ENCODE data around the gene TUBG2.

The TUBG2 gene

DNA sequence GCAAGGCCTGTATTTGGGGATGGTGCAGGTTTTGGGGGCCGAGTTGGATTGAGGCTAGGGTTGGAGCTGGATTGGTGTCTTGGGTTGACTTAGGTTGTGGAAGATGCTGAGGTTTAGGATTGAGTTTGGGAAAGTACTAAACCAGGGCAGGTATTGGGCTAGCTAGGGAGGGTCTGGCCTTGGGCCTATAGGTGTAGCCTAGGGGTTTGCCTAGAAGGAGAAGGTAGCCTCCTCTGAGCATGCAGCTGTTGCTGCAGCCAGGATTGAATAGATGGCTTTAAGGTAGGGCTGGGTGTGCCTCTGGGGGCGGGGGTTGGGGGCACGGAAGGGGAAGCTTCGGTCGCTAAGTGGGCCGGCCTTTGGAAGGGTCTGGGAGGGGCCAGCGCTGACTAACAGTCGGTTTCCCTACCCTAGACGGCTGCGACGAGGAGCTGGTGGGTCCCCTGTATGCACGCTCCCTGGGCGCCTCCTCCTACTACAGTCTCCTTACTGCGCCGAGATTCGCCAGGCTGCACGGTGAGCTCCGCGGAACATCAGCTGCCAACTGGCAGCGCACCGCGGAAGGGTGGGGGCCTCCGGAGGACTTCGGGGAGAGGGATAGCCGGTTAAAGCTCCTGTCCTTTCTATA is 24.4 kb downstream of the TUBG2 start:
- Histone ChIP-seq H3K4me2 (peak overlapping the region; percentile 79 to 99 (median 91)), H4K20me1 (peaks cover 0 to 20% (median 8%) of the 10 kb centered on the region in 11 experiments; a peak in 10 of 22 replicates), H3K9me3 (replicated peaks in 1 of 11) (no peaks in the 10 kb centered on the region), H3K9ac (peak overlapping the region in 4 of 11 experiments; percentile 27 to 63 (median 48); a peak in 4 of 22 replicates), H3K36me3 (peaks cover 0 to 11% (median under 1%) of the 10 kb centered on the region in 11 experiments; a peak in 3 of 22 replicates), H3K4me3 (peak overlapping the region in 9 of 10 experiments; percentile 45 to 70 (median 58); a peak in 10 of 20 replicates), H3K4me1 (peaks cover 39 to 51% (median 46%) of the 10 kb centered on the region in 10 experiments), H3K27ac (no peak overlapping the region), H3K27me3 (peaks cover 14 to 35% (median 32%) of the 10 kb centered on the region in 11 experiments)
- no peak for TF ChIP-seq Cebpa-rat (IDR thresholded peaks at IDR 0.05)

- Histone ChIP-seq H3K9me3 (replicated peaks in 1 of 11) (no peaks in the 10 kb centered on the region), H3K36me3 (peaks cover 0 to 17% (median 3%) of the 10 kb centered on the region in 11 experiments; a peak in 3 of 22 replicates), H3K9ac (no peak overlapping the region), H3K4me1 (peaks cover 30 to 39% (median 34%) of the 10 kb centered on the region in 10 experiments), H3K4me3 (no peak overlapping the region), H3K4me2 (no peak overlapping the region), H3K27me3 (peaks cover 14 to 35% (median 32%) of the 10 kb centered on the region in 11 experiments), H3K27ac (no peak overlapping the region), H4K20me1 (peaks cover 0 to 20% (median 8%) of the 10 kb centered on the region in 11 experiments; a peak in 10 of 22 replicates)
- no peak for TF ChIP-seq Cebpa-rat (IDR thresholded peaks at IDR 0.05)
These were observed 26.0 kb downstream of the TUBG2 start for GRCh38 chr17:42684929-42685556.

DNA sequence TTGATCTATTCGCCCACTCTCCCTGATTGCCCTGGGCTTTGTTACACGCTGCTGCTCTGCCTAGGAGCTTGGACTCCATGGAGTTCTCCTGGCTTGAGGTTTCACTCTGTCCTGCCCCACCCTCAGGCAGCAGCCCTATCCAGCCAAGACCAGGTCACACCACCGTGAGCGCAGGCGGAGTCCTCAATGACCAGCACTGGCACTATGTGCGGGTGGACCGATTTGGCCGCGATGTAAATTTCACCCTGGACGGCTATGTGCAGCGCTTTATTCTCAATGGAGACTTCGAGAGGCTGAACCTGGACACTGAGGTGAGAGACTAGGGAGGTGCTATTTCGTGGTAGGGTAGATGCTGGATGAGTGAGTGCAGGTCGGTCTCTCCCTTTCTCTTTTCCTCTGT is 26.7 kb downstream of the TUBG2 start:
- Histone ChIP-seq H3K27me3 (peaks cover 14 to 35% (median 32%) of the 10 kb centered on the region in 11 experiments), H3K9ac (no peak overlapping the region), H3K9me3 (replicated peaks in 1 of 11) (no peaks in the 10 kb centered on the region), H3K36me3 (peaks cover 0 to 25% (median 3%) of the 10 kb centered on the region in 11 experiments; a peak in 3 of 22 replicates), H3K27ac (no peak overlapping the region), H4K20me1 (peaks cover 0 to 20% (median 8%) of the 10 kb centered on the region in 11 experiments; a peak in 10 of 22 replicates), H3K4me2 (no peak overlapping the region), H3K4me3 (no peak overlapping the region), H3K4me1 (peaks cover 22 to 31% (median 26%) of the 10 kb centered on the region in 10 experiments)
- no peak for TF ChIP-seq Cebpa-rat (IDR thresholded peaks at IDR 0.05)

DNA sequence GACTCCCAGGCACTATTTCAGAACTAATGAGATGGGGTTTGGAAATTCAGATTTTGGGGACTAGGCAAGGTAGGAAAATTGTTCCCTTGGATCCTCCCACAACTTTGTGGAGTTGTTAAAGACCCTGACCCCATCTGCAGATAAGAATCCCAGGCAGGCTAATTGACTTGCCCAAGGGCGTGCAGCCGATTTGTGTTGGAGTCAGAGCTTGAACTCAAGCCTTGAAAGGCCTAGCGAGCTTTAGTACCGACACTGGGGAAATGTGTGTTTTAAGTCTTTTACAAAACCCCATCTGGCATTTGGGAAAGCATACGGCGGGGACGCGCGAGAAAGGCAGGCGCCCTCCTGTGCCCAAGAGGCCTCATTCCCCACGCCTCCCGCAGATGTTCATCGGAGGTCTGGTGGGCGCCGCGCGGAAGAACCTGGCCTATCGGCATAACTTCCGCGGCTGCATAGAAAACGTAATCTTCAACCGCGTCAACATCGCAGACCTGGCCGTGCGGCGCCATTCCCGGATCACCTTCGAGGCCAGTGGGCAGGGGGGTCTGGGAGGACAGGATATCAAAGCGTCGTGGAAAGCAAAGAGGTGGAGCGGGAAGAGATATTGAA is 27.5 kb downstream of the TUBG2 start:
- Histone ChIP-seq H3K27me3 (peaks cover 9 to 29% (median 27%) of the 10 kb centered on the region in 11 experiments), H3K4me2 (no peak overlapping the region), H3K9me3 (replicated peaks in 1 of 11) (no peaks in the 10 kb centered on the region), H3K27ac (no peak overlapping the region), H4K20me1 (peaks cover 0 to 24% (median 7%) of the 10 kb centered on the region in 11 experiments; a peak in 10 of 22 replicates), H3K4me3 (no peak overlapping the region), H3K9ac (no peak overlapping the region), H3K4me1 (peaks cover 14 to 23% (median 18%) of the 10 kb centered on the region in 10 experiments), H3K36me3 (peaks cover 0 to 30% (median 3%) of the 10 kb centered on the region in 11 experiments; a peak in 3 of 22 replicates)
- no peak for TF ChIP-seq Cebpa-rat (IDR thresholded peaks at IDR 0.05)

DNA sequence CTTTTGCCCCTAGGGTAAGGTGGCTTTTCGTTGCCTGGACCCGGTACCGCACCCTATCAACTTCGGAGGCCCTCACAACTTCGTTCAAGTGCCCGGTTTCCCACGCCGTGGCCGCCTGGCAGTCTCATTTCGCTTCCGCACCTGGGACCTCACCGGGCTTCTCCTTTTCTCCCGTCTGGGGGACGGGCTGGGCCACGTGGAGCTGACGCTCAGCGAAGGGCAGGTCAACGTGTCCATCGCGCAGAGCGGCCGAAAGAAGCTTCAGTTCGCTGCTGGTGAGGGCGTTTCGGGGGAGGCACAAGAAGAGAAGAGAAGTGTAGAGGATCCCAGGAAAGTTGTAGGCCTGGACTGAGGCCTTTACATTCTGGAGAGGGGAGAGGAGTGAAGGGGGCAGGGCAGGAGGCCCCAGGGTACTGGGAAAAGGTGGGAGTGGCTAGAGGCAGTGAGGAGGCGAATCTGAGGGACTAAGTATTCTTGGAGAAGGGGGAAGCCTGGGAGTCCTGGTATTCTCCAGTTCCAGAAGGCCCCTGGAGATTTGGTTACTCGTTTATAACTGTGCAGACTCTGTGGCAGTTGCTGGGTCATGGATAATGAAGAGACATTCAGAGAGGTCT is 28.7 kb downstream of the TUBG2 start:
- TF ChIP-seq Cebpa-rat (IDR thresholded peaks at IDR 0.05), result no peak

GRCh38 chr17:42690596-42690995 is 31.5 kb downstream of the TUBG2 start:
- no peak for TF ChIP-seq Cebpa-rat (IDR thresholded peaks at IDR 0.05)
- H3K4me3 ChIP-seq, result no peak overlapping the region

More for the DNA sequence above, 28.7 kb downstream of the TUBG2 start:
- peaks cover 0 to 41% (median 3%) of the 10 kb centered on the region in 11 experiments; a peak in 3 of 22 replicates for H3K36me3 ChIP-seq
- no peaks in the 10 kb centered on the region for H3K9me3 ChIP-seq (replicated peaks in 1 of 11)
- no peak overlapping the region for H3K4me3 ChIP-seq
- H4K20me1 ChIP-seq, result peaks cover 0 to 27% (median 6%) of the 10 kb centered on the region in 11 experiments; a peak in 9 of 22 replicates
- H3K4me1 ChIP-seq, result peaks cover 6 to 11% (median 9%) of the 10 kb centered on the region in 10 experiments
- H3K4me2 ChIP-seq, result no peak overlapping the region
- no peak overlapping the region for H3K9ac ChIP-seq
- no peak overlapping the region for H3K27ac ChIP-seq
- H3K27me3 ChIP-seq, result peaks cover 7 to 17% (median 15%) of the 10 kb centered on the region in 11 experiments

DNA sequence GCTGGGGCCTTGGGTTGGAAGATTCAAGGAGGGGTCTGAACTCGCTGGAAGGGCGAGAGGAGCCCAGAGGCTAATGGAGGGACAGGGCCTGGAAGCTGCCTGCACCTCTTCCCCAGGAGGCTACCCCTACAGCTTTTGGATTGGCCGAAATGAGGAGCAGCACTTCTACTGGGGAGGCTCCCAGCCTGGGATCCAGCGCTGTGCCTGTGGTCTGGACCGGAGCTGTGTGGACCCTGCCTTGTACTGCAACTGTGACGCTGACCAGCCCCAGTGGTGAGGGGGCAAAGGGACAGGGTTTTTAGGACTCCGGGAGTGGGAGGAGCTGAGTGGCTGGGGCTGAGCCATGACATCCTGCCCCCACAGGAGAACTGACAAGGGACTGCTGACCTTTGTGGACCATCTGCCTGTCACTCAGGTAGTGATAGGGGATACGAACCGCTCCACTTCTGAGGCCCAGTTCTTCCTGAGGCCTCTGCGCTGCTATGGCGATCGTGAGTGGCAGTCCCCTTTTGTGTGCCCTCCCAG is 32.0 kb downstream of the TUBG2 start:
- H3K27ac ChIP-seq, result no peak overlapping the region
- no peaks in the 10 kb centered on the region for H3K9me3 ChIP-seq (replicated peaks in 1 of 11)
- TF ChIP-seq Cebpa-rat (IDR thresholded peaks at IDR 0.05), result no peak
- peaks cover 6 to 59% (median 17%) of the 10 kb centered on the region in 11 experiments; a peak in 17 of 22 replicates for H3K36me3 ChIP-seq
- no peak overlapping the region for H3K4me2 ChIP-seq
- no peaks in the 10 kb centered on the region for H3K4me1 ChIP-seq
- H4K20me1 ChIP-seq, result peaks cover 0 to 18% (median 0%) of the 10 kb centered on the region in 11 experiments; a peak in 1 of 22 replicates
- no peak overlapping the region for H3K9ac ChIP-seq
- no peaks in the 10 kb centered on the region for H3K27me3 ChIP-seq
- H3K4me3 ChIP-seq, result no peak overlapping the region

More at GRCh38 chr17:42690596-42690995, 31.5 kb downstream of the TUBG2 start:
- no peaks in the 10 kb centered on the region for H3K27me3 ChIP-seq
- no peaks in the 10 kb centered on the region for H3K4me1 ChIP-seq
- peaks cover 0 to 13% (median 0%) of the 10 kb centered on the region in 11 experiments; a peak in 1 of 22 replicates for H4K20me1 ChIP-seq
- no peak overlapping the region for H3K4me2 ChIP-seq
- H3K9me3 ChIP-seq (replicated peaks in 1 of 11), result no peaks in the 10 kb centered on the region
- H3K36me3 ChIP-seq, result peaks cover 5 to 56% (median 13%) of the 10 kb centered on the region in 11 experiments; a peak in 17 of 22 replicates
- no peak overlapping the region for H3K27ac ChIP-seq
- no peak overlapping the region for H3K9ac ChIP-seq

- no peak for TF ChIP-seq Cebpa-rat (IDR thresholded peaks at IDR 0.05)
- no peak overlapping the region for H3K27ac ChIP-seq
- peaks cover 9 to 73% (median 31%) of the 10 kb centered on the region in 11 experiments; a peak in 21 of 22 replicates for H3K36me3 ChIP-seq
- H3K4me2 ChIP-seq, result no peak overlapping the region
- H4K20me1 ChIP-seq, result peaks cover 0 to 18% (median 0%) of the 10 kb centered on the region in 11 experiments; a peak in 1 of 22 replicates
- no peaks in the 10 kb centered on the region for H3K4me1 ChIP-seq
- H3K9me3 ChIP-seq (replicated peaks in 1 of 11), result no peaks in the 10 kb centered on the region
- H3K27me3 ChIP-seq, result no peaks in the 10 kb centered on the region
- no peak overlapping the region for H3K9ac ChIP-seq
- H3K4me3 ChIP-seq, result no peak overlapping the region
These were observed 33.4 kb downstream of the TUBG2 start for GRCh38 chr17:42692489-42692888.
